Muscle of arm (tissue), 12 donors: ENCODE results near the gene LARGE2. TPM values are rescaled to one million over a fixed set of nuclear protein-coding genes. Genes with fewer than 3 reads are reported as not detected.
A peak's percentile ranks its signal among the peaks of the same experiment; 100 is the strongest.
"Not testable (repeated sequence)": the region's sequence is repeated elsewhere in the genome, so short reads cannot be mapped to it uniquely, and the experiment has no call there.

Source experiments
- DNase-seq: peaks from one replicate; pipeline ENCODE4 v3.0.0-alpha.2; 2013
- polyA plus RNA-seq, 12 donors: library from polyadenylated mRNA; unstranded; fragments of 120-200 nt; gene quantifications; one replicate each; pipeline ENCODE4 v1.2.1, GENCODE V29; 2013; ENCODE audit not compliant: insufficient read length in 12 of 12

LARGE2 gene
- polyA plus RNA-seq, 12 donors, result 0.07 to 22.0 (median 0.49) TPM; not detected in 2

DNA sequence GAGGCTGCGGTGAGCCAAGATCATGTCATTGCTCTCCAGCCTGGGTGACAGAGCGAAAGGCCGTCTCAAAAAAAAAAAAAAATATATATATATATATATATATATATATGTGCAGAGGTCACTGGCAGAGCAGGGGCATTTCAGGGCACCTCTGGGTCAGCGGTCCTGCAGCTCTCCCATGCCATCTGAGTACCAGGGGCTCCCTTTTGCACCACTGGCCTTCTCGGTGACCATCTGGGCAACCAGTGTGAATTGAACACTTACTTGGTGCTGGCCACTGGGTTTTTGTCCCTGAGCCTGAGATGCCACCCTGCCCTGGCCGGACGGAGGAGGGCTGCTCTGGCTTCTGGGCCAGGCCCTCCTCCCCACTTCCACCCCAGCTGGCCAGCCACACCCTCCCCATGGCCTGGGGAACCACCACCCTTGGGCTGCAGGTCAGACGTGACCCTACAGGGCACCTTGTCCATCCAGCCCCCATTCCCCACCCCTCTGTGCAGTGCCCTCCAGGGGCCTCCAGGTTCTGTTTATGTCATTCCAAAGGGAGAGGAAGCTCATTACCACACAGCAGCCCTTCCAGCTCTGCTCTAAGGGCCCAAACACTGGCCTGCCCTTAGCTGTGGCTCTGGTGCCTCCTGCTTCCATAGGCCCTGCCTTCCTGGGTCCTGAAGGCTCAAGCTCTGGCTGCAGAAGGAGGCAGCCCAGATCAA lies 26.8 kb upstream of the LARGE2 start:
- no peak for DNase-seq

- DNase-seq, result peak; percentile 52
Observed at GRCh38 chr11:45896422-45896984, 26.0 kb upstream of the LARGE2 start.

- DNase-seq, result no peak
Observed at GRCh38 chr11:45897556-45897955, 24.9 kb upstream of the LARGE2 start.

DNA sequence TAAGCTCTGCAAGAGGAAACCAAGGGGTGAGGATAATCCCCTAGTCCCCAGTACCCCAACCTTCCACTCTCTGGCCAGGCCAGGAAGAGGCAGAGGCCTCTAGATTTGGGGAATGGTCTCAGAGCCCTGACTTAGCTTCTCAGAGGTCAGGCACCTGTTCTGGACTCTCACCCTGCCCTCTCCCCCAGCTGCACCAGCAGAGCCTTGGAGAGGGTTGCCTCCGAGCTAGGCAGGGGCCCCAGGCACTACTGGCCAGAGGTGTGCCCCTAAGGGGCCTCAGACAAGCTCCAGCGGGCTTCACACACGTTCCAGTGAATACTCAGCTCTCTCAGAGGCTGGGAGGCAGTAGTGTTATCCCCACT lies 23.4 kb upstream of the LARGE2 start:
- DNase-seq, result no peak

- DNase-seq, result peak; percentile 92
Observed at GRCh38 chr11:45899448-45900174, 22.8 kb upstream of the LARGE2 start.

DNA sequence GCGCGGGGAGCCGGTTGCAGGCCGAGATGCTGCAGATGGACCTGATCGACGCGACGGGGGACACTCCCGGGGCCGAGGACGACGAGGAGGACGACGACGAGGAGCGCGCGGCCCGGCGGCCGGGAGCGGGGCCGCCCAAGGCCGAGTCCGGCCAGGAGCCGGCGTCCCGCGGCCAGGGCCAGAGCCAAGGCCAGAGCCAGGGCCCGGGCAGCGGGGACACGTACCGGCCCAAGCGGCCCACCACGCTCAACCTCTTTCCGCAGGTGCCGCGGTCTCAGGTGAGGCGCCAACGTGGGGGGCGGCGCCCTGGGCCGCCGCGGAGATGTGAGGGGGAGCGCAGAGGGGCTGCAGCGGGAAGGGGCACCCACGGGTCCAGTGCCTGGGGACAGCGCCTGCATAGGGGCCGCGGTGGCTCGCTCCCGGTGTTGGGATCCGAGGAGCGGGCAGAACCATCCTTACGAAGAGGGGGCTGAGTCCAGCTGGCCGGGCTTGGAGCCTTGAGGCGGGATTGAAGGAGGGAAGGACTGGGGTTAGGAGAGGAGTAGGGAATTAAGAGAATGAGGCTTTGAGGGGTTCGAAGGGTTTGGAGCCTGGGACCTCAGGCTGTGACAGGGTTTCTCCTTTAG lies 22.2 kb upstream of the LARGE2 start:
- not testable (repeated sequence) for DNase-seq

DNA sequence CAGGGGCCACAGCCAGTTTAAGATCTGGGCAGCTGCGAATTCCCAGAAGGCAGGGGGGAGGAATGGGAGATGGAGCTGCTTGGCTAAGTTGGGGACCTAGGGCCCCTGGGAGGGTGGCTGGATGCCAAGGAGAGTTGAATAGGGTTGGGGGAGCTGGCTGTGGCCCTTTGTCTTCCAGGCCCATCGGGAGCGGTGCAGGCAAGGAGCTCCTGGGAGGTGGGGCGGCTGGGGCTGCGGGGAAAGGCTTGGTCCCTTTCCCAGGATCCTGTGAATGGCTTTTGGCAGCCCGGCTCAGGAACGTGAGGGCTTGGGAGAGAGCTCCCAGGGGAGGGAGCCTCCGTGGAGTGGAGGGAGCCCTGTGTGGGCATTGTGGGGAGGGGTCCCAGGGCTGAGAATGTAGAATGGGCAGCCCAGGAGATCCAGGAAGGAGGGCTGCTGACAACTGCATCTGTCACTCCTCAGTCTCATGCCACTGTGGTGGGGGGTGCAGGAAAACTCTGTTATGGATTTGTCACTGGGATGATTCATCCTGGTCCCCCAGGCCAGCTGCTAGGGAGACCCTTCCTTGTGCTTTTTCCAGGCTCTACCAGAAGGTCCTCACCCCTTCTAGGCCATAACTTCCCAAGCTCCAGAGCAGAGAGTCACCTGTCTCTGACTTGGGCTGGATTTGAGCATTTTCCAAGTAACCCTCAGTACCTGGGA lies 21.4 kb upstream of the LARGE2 start:
- DNase-seq, result no peak

- DNase-seq, result no peak
Observed at GRCh38 chr11:45901626-45902025, 20.8 kb upstream of the LARGE2 start.

- DNase-seq, result no peak
Observed at GRCh38 chr11:45902452-45903380, 19.7 kb upstream of the LARGE2 start.

GRCh38 chr11:45904309-45904915 lies 18.0 kb upstream of the LARGE2 start:
- DNase-seq, result no peak

GRCh38 chr11:45905095-45905494 lies 17.4 kb upstream of the LARGE2 start:
- no peak for DNase-seq

- DNase-seq, result not testable (repeated sequence)
Observed at GRCh38 chr11:45905576-45905975, 16.9 kb upstream of the LARGE2 start.

GRCh38 chr11:45906096-45906682 lies 16.3 kb upstream of the LARGE2 start:
- DNase-seq, result no peak

DNA sequence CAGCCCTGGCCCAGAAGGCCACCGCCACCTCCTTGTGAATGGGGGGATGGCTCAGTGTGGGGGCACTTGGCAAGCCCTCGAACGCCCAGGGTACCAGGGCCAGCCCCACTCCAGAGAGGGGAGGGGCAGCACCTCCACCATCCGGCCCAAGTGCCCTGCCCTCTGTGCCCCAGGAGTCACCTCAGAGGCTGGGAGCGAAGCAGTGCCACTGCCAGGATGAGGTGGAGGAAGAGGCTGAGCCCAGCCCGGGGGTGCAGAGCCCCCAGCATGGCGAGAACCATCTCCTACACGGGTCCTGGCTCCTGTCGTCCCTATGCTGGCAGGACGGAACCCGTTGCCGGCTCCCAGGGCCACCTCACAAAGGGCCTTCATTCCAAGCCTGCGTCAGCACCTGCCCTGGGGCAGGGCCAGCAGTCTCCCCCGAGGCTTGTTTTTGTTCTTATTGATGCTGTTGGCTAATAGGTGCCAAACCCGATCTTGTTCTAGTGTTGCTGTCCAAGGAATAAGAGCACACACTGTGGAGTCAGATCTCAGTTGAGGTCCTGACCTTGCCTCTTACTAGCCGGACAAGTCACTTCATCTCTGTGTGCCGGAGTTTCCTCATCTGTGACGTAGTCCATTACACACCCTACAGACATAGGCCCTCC lies 15.4 kb upstream of the LARGE2 start, which contains the start of gene FREY1:
Gene FREY1, minus strand, starts transcription at position 307 of the 647 bp plus-strand sequence. Its CDS starts 26 bp downstream, at position 281.
- DNase-seq, result no peak

DNA sequence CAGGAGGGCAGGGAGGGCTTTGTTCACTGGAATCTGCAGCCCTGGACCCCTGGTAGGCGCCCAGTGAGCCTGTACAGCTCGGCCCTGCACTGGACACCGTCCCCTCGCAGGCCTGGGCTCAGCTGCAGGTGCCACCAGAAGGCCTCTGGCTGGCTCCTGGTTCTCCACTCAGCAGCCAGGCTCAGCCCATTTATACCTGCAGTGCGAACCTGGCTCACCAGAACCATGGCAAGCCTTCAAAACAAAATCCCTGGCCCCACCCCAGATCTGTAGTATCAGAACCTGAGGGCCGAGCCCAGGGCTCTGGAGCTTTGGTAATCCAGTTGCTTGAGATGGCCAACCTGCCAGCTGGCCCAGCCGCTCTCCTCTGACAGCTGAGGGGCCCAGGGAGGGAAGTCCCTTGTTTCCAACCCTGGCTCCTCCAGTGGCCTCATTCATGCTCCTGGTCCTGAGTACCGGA lies 14.5 kb upstream of the LARGE2 start:
- DNase-seq, result no peak

- DNase-seq, result no peak
Observed at GRCh38 chr11:45909594-45910475, 12.6 kb upstream of the LARGE2 start.

DNA sequence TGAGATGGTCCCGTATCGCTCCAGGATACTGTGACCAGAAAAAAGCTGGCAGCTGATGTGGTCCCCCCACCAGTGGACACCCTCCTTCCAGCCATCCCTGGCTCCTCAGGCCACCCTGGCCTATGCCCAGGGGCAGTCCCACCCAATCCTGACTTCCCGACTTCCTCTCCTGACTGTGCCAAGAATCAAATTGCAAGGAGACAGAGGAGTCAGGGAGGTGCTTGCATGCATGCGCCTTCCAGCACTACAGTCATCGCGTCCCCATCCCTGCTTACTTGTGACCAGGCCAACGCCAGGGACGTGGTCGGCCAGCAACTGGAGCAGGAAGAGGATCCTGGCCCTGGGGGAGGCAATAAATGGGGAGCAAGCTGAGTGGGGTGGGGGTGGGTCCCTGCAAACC lies 11.8 kb upstream of the LARGE2 start:
- no peak for DNase-seq

DNA sequence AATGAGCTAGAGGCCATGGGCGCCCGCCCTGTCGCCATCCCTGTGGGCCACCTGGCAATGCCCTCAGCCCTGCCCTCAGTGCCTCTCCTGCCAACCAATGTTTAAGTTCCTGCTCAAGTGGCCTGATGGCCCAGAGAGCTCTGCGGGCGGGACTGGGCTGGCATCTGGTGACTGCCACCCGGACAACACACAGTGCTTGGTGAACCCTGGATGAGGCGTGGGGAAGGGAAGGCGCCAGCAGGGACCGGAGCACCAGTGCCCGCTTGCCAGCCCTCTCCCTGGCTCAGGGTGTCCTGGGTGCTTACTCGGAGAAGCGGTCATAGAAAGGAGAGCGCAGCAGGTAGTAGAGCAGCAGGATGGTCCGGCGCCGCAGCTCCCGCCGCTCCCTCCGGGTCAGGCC lies 8.9 kb upstream of the LARGE2 start:
- no peak for DNase-seq
